ENCODE measurements around the gene MGST1.
"Not testable (repeated sequence)": the region's sequence is repeated elsewhere in the genome, so short reads cannot be mapped to it uniquely, and the experiment has no call there.

The MGST1 gene

GRCh38 chr12:16349131-16349460, 1.7 kb downstream of the MGST1 start:
- H3K27ac ChIP-seq: no peak overlapping the region
- TF ChIP-seq Cebpa-rat (IDR thresholded peaks at IDR 0.05): no peak
- no peaks in the 10 kb centered on the region for H3K36me3 ChIP-seq
- no peak overlapping the region for H3K4me3 ChIP-seq
- H3K4me1 ChIP-seq: no peaks in the 10 kb centered on the region
- H3K27me3 ChIP-seq: no peaks in the 10 kb centered on the region
- H3K9ac ChIP-seq: no peak overlapping the region
- H3K9me3 ChIP-seq: no peaks in the 10 kb centered on the region
- no peaks in the 10 kb centered on the region for H4K20me1 ChIP-seq
- no peak overlapping the region for H3K4me2 ChIP-seq

- Histone ChIP-seq H3K9me3 (no peaks in the 10 kb centered on the region), H4K20me1 (no peaks in the 10 kb centered on the region), H3K4me3 (no peak overlapping the region), H3K27ac (no peak overlapping the region), H3K4me2 (no peak overlapping the region), H3K4me1 (no peaks in the 10 kb centered on the region), H3K9ac (no peak overlapping the region), H3K27me3 (no peaks in the 10 kb centered on the region), H3K36me3 (no peaks in the 10 kb centered on the region)
- TF ChIP-seq Cebpa-rat (IDR thresholded peaks at IDR 0.05): no peak
Observed at GRCh38 chr12:16350682-16351081, 3.2 kb downstream of the MGST1 start.

- Histone ChIP-seq H3K27ac (no peak overlapping the region), H3K9me3 (no peaks in the 10 kb centered on the region)
Observed at GRCh38 chr12:16352481-16352880, 5.0 kb downstream of the MGST1 start.

GRCh38 chr12:16358878-16359277, 11.4 kb downstream of the MGST1 start:
- no peaks in the 10 kb centered on the region for H3K4me1 ChIP-seq
- no peak for TF ChIP-seq Cebpa-rat (IDR thresholded peaks at IDR 0.05)
- no peak overlapping the region for H3K4me2 ChIP-seq
- H3K9ac ChIP-seq: no peak overlapping the region
- no peak overlapping the region for H3K4me3 ChIP-seq
- no peak overlapping the region for H3K27ac ChIP-seq
- no peaks in the 10 kb centered on the region for H3K36me3 ChIP-seq
- no peaks in the 10 kb centered on the region for H3K27me3 ChIP-seq
- no peaks in the 10 kb centered on the region for H3K9me3 ChIP-seq
- H4K20me1 ChIP-seq: no peaks in the 10 kb centered on the region

More at GRCh38 chr12:16352481-16352880, 5.0 kb downstream of the MGST1 start:
- TF ChIP-seq Cebpa-rat (IDR thresholded peaks at IDR 0.05): no peak
- no peaks in the 10 kb centered on the region for H3K36me3 ChIP-seq
- H3K4me1 ChIP-seq: no peaks in the 10 kb centered on the region
- H3K9ac ChIP-seq: no peak overlapping the region
- H3K27me3 ChIP-seq: no peaks in the 10 kb centered on the region
- H3K4me3 ChIP-seq: no peak overlapping the region
- H4K20me1 ChIP-seq: no peaks in the 10 kb centered on the region
- H3K4me2 ChIP-seq: no peak overlapping the region

GRCh38 chr12:16359512-16360491, 12.4 kb downstream of the MGST1 start:
- no peaks in the 10 kb centered on the region for H4K20me1 ChIP-seq
- no peak overlapping the region for H3K4me2 ChIP-seq
- no peaks in the 10 kb centered on the region for H3K36me3 ChIP-seq
- H3K9ac ChIP-seq: no peak overlapping the region
- H3K27ac ChIP-seq: no peak overlapping the region
- no peaks in the 10 kb centered on the region for H3K27me3 ChIP-seq
- TF ChIP-seq Cebpa-rat (IDR thresholded peaks at IDR 0.05): no peak
- H3K4me3 ChIP-seq: no peak overlapping the region
- no peaks in the 10 kb centered on the region for H3K4me1 ChIP-seq
- no peaks in the 10 kb centered on the region for H3K9me3 ChIP-seq

- no peak for TF ChIP-seq Cebpa-rat (IDR thresholded peaks at IDR 0.05)
- no peaks in the 10 kb centered on the region for H4K20me1 ChIP-seq
- H3K4me2 ChIP-seq: no peak overlapping the region
- H3K9me3 ChIP-seq: no peaks in the 10 kb centered on the region
- no peak overlapping the region for H3K4me3 ChIP-seq
- no peaks in the 10 kb centered on the region for H3K4me1 ChIP-seq
- no peaks in the 10 kb centered on the region for H3K27me3 ChIP-seq
- no peaks in the 10 kb centered on the region for H3K36me3 ChIP-seq
- no peak overlapping the region for H3K27ac ChIP-seq
- H3K9ac ChIP-seq: no peak overlapping the region
Observed at GRCh38 chr12:16361142-16361783, 13.8 kb downstream of the MGST1 start.

GRCh38 chr12:16362550-16362949, 15.1 kb downstream of the MGST1 start:
- H3K4me3 ChIP-seq: no peak overlapping the region
- TF ChIP-seq Cebpa-rat (IDR thresholded peaks at IDR 0.05): no peak
- H3K9ac ChIP-seq: no peak overlapping the region
- no peaks in the 10 kb centered on the region for H3K27me3 ChIP-seq
- H3K4me1 ChIP-seq: no peaks in the 10 kb centered on the region
- H3K9me3 ChIP-seq: no peaks in the 10 kb centered on the region
- H3K27ac ChIP-seq: no peak overlapping the region
- no peaks in the 10 kb centered on the region for H4K20me1 ChIP-seq
- H3K4me2 ChIP-seq: no peak overlapping the region
- no peaks in the 10 kb centered on the region for H3K36me3 ChIP-seq

GRCh38 chr12:16369156-16369555, 21.7 kb downstream of the MGST1 start:
- Histone ChIP-seq H3K4me2 (no peak overlapping the region), H3K4me1 (no peaks in the 10 kb centered on the region), H3K4me3 (no peak overlapping the region), H3K36me3 (no peaks in the 10 kb centered on the region), H3K9ac (no peak overlapping the region), H3K9me3 (no peaks in the 10 kb centered on the region), H3K27ac (no peak overlapping the region), H3K27me3 (no peaks in the 10 kb centered on the region), H4K20me1 (no peaks in the 10 kb centered on the region)
- TF ChIP-seq Cebpa-rat (IDR thresholded peaks at IDR 0.05): no peak

GRCh38 chr12:16370096-16370495, 22.7 kb downstream of the MGST1 start:
- Histone ChIP-seq H3K4me1 (no peaks in the 10 kb centered on the region), H3K36me3 (no peaks in the 10 kb centered on the region), H3K27me3 (no peaks in the 10 kb centered on the region), H3K27ac (no peak overlapping the region), H3K4me3 (no peak overlapping the region), H4K20me1 (no peaks in the 10 kb centered on the region), H3K4me2 (no peak overlapping the region), H3K9ac (no peak overlapping the region), H3K9me3 (no peaks in the 10 kb centered on the region)
- no peak for TF ChIP-seq Cebpa-rat (IDR thresholded peaks at IDR 0.05)

- H3K4me2 ChIP-seq, H3K27me3 ChIP-seq, H3K36me3 ChIP-seq, H3K9ac ChIP-seq, H3K27ac ChIP-seq, H3K4me3 ChIP-seq, H4K20me1 ChIP-seq, H3K9me3 ChIP-seq, H3K4me1 ChIP-seq: not testable (repeated sequence)
Observed at GRCh38 chr12:16382652-16383312, 35.3 kb downstream of the MGST1 start.

Data from BLaER1 (cell line).